ENCODE data around the gene PPP1R1C.
A peak's percentile ranks its signal among the peaks of the same experiment; 100 is the strongest.

PPP1R1C gene

GRCh38 chr2:182113334-182113733 lies 127.7 kb downstream of the PPP1R1C start:
- DNase-seq (ENCODE audit: low spot score): no peak

DNA sequence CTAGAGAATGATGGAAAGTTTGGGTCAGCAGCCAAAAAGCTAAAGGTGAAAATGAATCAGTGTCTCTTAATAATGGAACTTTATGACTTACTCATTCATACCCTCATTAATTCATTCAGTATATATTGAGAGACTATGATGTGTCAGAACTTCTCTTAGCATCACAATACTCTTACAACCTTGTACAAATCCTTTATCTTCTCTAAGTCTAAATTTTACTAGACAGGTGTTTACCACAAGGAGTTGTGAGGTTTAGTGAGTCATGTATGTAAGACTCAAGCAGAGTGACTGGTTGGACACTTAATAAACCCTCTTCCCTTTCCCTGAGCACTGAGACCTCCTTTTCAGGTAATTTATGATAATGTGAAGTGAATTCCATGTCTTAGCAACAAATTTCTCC lies 129.6 kb downstream of the PPP1R1C start:
- no peak for DNase-seq (ENCODE audit: low spot score)

- no peak for DNase-seq (ENCODE audit: low spot score)
Observed at GRCh38 chr2:182116774-182117173, 131.1 kb downstream of the PPP1R1C start.

GRCh38 chr2:182117196-182117595 lies 131.5 kb downstream of the PPP1R1C start:
- DNase-seq (ENCODE audit: low spot score): no peak

- no peak for DNase-seq (ENCODE audit: low spot score)
Observed at GRCh38 chr2:182128821-182129707, 143.4 kb downstream of the PPP1R1C start.

DNA sequence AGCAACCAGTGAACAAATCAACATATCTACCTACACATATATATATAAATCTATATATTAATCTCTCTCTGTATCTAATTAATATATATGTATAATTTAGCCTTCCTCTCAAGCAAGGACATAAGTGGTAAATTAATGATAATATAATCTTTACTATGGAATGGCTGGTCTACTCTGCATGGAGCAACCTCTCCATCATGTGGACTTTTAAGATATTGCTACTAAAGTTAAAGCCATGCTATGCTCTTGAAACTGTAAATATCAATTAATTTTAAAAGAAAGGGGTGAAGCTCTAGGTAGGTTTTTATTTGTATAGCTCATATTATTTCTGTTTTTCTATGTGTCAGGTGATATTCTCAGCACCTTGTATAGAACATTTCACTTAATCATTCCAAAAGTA lies 147.0 kb downstream of the PPP1R1C start:
- no peak for DNase-seq (ENCODE audit: low spot score)

GRCh38 chr2:182133195-182133891 lies 147.7 kb downstream of the PPP1R1C start:
- DNase-seq (ENCODE audit: low spot score): no peak

DNA sequence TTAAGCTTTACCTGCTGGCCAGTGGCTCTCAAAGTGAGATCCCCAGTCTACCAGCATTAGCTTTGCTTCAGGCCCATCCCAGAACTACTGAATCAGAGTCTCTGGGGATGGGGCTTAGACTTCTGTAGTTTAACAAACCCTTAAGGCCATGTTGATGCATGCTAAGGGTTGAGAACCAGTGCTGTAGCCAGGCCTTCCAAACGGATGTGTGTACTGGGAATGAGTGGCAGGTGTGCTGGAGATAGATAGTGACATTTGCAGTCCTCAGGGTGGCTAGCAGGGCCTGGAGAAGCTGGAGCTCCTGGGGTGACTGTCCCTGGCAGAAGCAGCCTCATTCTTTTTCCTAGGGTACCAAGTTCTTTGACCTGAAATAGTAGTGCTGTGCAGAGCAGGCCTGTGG lies 148.5 kb downstream of the PPP1R1C start:
- DNase-seq (ENCODE audit: low spot score): no peak

DNA sequence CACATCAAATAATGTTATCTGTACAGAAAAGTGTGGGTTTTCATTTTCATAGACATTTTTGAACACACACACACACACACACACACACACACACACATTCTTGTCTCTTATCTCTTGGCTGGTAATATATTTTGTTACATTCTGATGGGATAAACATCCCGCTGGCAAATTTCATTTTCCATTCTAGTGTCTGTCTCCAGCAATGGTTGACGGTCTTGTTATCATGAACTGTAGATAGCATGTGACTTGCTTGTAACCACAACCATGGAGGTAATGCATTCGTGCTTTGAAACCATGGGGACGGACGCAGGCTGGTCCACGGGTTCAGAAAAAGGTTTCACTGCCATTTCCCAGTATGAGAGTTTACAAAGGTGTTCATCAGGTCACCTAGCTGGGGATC lies 156.4 kb downstream of the PPP1R1C start:
- DNase-seq (ENCODE audit: low spot score): no peak

DNA sequence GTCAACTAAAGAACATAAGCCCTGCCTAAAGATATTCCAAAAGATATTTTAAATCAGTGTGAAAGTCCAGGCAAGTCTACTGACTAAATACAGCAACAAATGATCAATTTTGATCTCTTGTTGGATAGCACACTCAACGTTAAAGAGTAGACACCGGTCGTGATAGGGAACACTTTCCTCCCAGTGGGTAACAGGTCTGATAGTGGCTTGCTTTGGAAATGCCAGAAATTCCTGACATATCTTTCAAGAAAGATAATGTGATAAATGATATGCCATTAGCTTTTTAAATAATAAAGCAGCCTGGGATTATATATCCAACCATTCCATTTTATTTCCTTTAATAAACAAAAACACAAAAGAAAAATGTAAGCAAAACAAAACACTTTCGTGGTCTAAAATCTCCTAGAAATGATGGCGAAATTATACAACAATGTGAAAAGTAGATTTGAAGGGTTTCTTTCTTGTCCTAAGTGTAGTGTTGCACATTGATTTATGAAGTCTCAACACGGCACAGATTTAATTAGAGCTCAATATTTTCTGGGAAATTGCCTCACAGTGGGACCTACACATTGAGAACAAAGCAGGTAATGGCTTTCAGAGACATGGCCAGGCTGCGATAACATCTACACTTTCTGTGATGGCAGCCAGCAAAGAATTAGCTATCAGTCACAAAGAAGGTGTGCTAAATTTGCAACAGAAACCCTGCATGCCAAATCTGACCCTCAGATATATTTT lies 158.6 kb downstream of the PPP1R1C start:
- DNase-seq (ENCODE audit: low spot score): no peak

DNA sequence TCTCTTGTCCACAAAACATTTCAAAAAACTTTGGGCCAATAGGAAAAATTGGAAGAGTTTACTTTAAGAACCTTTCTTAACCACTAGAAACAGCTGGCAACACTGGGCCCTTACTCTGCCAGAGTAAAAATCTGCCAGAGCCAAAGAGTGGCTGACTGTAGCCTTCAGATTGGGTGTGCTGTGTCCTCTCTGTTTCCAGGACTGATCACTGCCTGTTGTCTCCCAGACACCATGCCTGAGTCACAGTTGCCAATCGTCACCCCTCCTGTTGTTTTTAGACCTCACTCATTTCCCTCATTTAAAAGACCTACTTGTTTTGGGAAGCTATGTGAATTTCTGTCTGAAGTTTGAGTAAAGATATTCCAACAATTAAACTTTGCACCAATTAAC lies 159.1 kb downstream of the PPP1R1C start:
- peak; percentile 3 for DNase-seq (ENCODE audit: low spot score)

- DNase-seq (ENCODE audit: low spot score): no peak
Observed at GRCh38 chr2:182148344-182148743, 162.7 kb downstream of the PPP1R1C start.

GRCh38 chr2:182163878-182164277 lies 178.2 kb downstream of the PPP1R1C start:
- DNase-seq (ENCODE audit: low spot score): no peak

DNA sequence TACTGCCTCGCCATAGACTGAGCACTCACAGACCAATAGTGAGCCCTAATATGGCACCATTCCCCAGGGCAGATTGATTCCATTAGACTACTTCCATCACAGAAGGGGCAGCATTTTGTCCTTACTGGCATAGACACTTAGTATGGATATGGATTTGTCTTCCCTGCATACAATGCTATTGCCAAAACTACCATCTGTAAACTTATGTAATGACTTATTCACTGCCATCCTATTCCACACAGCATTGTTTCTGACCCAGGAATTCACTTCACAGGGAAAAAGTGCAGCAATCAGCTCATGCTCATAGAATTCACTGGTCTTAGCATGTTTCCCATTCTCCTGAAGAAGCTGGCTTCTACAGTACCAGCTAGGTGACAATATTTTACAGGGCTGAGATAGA lies 179.0 kb downstream of the PPP1R1C start:
- no peak for DNase-seq (ENCODE audit: low spot score)

GRCh38 chr2:182165202-182165601 lies 179.5 kb downstream of the PPP1R1C start:
- DNase-seq (ENCODE audit: low spot score): no peak

- DNase-seq (ENCODE audit: low spot score): no peak
Observed at GRCh38 chr2:182166406-182166805, 180.8 kb downstream of the PPP1R1C start.

DNA sequence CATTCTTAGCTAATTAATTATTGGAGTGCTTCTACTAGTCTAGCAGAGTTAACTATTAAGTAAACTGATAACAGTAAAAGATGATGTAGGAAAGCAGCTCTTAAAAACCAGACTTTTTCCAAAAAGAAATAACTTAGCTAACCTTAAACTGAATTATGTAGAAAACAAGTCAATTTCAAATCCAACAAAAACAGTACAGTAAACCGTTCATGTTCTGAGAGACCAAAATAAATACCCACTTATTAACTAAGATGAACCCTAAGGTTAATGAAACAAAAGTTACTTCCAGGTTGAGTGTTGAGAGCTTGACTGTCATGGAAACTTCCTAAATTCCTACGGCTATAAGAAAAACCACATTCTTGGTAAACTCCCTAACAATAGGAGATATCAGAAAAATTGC lies 181.2 kb downstream of the PPP1R1C start:
- no peak for DNase-seq (ENCODE audit: low spot score)

Data from AG08395 (cell line).